Umbilical cord (tissue), 2 donors: ENCODE results near the gene CALHM2. TPM values are rescaled to one million over a fixed set of nuclear protein-coding genes. Genes with fewer than 3 reads are reported as not detected.
"Not testable (repeated sequence)": the region's sequence is repeated elsewhere in the genome, so short reads cannot be mapped to it uniquely, and the experiment has no call there.

ENCODE experiments used
- DNase-seq: peaks from one replicate; pipeline ENCODE4 v3.0.0-alpha.2; 2015; ENCODE audit warnings: low spot score
- total RNA-seq: library from RNA; depleted of rRNA; stranded (reverse); fragments of >200 nt; gene quantifications from one replicate; pipeline ENCODE4 v1.2.3, GENCODE V29; 2014; ENCODE audit warnings: low replicate concordance; ENCODE audit not compliant: insufficient read depth

CALHM2 gene
- total RNA-seq, 1 donor from 2014 or later, result 7.2 TPM

DNA sequence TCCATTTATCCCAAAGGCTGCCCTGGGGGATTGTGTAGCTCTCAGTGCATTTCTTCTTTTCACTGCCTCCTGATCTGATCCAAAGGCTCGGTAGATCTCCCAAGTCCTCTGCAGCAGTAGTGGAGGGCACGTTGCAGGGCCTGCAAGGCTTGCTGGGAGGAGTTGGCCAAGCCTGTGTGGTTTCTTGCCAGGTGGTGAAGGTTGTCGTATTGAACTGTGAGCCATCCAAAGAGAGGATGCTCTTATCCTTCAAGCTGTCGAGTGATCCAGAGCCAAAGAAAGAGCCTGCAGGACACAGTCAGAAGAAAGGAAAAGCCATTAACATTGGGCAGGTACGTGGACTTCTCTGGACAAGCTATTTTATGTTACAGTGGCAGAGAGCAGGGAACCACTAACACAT, 34.6 kb downstream of the CALHM2 start:
- no peak for DNase-seq

DNA sequence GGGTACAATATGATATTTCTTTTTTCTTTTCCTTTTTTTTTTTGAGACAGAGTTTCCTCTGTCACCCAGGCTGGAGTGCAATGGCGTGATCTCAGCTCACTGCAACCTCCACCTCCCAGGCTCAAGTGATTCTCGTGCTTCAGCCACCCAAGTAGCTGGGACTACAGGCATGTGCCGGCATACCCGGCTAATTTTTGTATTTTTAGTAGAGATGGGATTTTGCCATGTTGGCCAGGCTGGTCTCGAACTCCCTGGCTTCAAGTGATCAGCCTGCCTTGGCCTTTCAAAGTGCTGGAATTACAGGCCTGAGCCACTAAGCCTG, 35.1 kb downstream of the CALHM2 start:
- DNase-seq, result not testable (repeated sequence)

DNA sequence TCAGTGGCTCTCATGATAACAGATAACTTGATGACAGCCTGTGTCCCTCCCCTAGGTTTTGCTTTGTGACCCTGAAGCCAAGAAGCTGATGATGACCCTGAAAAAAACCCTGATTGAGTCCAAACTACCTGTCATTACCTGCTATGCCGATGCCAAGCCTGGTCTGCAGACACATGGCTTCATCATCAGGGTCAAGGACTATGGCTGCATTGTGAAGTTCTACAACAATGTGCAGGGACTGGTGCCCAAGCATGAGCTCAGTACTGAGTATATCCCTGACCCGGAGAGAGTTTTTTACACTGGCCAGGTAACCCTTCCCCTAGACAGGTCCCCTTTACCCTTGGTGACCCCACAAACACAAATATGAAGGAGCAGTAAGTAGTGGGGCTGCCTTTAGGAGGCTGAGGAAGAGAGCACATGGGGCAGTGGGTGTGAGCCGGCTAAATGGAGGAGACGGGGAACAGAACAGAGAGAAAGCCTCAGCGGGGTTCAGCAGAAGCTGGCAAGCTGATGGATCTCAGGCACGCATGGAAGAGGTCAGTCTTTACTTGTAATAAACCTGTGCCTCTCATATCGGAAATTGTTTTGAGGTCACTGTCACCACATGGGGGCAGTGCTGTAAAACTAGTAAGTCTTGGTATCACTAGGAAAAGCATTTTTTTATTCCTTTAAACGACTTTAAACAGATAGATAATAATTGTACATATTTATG, 35.6 kb downstream of the CALHM2 start:
- DNase-seq, result peak; percentile 75

DNA sequence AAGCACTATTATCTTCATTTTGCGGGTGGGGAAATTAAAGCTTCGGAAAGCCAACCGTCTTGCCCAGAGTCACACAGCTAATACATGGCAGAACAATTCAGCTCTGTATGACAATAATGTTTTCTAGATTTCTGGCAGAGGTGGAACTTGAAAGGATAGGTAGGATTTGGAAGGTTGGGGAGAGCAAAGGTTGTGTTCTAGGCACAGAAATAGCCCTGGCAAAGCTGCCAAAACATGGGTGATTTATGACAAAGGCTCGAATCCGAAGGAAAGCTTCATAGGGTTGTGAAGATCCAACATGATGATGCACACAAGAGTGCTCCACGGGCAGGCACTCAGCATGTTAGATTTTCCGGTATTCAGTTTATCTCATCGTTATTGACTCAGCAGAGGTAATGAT, 36.6 kb downstream of the CALHM2 start:
- no peak for DNase-seq

DNA sequence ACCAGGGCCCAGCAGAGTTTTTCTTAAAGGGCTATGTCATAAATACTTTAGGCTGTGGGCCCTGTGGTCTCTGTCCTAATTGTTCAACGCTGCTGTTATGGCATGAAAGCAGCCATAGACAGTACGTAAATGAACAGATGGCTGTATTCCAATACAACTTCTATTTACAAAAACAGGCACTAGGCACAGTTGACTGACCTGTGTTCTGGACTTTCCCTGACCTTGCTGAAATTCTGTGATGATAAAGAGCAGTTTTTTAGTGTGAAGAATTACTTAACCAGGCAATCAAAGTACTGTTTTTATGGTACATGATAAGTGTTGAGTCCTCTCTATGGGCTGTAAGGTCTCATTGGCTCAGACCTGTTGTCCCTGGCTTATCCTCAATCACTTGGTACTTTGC, 38.6 kb downstream of the CALHM2 start:
- DNase-seq, result no peak

DNA sequence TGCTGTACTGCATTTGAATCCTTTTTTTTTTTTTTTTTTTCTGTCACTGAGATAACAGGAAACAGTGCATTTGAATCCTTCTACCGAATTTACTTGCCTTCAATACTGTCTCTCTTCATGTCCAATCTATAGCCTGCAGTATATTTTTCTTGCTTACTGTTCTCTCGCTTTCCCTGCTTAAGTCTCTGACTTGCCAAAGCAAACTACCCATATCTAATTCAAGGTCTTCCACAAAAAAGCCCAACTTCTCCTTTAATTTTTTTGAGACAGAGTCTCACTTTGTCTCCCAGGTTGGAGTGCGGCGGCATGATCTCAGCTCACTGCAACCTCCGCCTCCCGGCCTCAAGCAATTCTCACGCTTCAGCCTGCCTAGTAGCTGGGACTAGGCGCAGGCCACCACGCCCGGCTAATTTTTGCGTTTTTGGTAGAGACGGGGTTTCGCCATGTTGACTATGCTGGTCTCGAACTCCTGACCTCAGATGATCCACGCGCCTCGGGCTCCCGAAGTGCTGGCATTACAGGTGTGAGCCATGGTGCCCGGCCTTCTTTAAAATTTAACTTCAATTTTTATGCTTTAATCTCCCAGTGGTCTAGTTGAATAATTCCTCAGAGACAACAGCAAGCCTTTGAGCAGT, 54.9 kb downstream of the CALHM2 start:
- DNase-seq, result no peak

DNA sequence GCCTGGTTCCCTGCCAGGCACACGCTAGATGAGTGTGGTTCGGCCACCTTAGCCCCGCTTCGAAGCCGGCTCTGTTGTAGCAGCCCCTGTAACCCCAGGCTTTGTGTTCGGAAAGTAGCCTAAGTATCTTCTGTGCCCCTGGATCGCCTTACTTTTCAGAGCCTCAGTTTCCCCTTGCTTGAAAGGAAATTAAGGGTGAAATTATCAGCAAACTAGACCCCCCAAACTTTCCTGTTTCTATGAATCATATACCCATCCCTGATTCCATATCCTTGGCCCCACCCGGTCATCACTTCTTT, 55.4 kb downstream of the CALHM2 start:
- no peak for DNase-seq

Other genes with a start within 250 kb of the CALHM2 start
- 3.9 TPM for gene RPEL1, start 206.5 kb downstream of the CALHM2 start, total RNA-seq
- gene INA, start 175.2 kb downstream of the CALHM2 start, total RNA-seq, result 1.4 TPM
- 11.1 TPM for gene PCGF6, start 101.2 kb downstream of the CALHM2 start, total RNA-seq
- gene TAF5, start 84.4 kb downstream of the CALHM2 start, total RNA-seq, result 7.0 TPM
- gene ATP5MK, start 55.9 kb downstream of the CALHM2 start, total RNA-seq, result 138 TPM
- gene PDCD11, start 55.7 kb downstream of the CALHM2 start, total RNA-seq, result 99.9 TPM
- 0.48 TPM for gene CALHM1, start 6.5 kb upstream of the CALHM2 start, total RNA-seq
- not detected for gene CALHM3, start 26.9 kb upstream of the CALHM2 start, total RNA-seq
- gene NEURL1, start 41.3 kb upstream of the CALHM2 start, total RNA-seq, result 0.24 TPM